NCI-H526 (cell line): ENCODE results near the gene AKIRIN2.

Experiments
- DNase-seq, 2 experiments: peaks; one replicate each; lab custom pipeline; 2025; lab: John Stamatoyannopoulos, UW

AKIRIN2 gene

DNA sequence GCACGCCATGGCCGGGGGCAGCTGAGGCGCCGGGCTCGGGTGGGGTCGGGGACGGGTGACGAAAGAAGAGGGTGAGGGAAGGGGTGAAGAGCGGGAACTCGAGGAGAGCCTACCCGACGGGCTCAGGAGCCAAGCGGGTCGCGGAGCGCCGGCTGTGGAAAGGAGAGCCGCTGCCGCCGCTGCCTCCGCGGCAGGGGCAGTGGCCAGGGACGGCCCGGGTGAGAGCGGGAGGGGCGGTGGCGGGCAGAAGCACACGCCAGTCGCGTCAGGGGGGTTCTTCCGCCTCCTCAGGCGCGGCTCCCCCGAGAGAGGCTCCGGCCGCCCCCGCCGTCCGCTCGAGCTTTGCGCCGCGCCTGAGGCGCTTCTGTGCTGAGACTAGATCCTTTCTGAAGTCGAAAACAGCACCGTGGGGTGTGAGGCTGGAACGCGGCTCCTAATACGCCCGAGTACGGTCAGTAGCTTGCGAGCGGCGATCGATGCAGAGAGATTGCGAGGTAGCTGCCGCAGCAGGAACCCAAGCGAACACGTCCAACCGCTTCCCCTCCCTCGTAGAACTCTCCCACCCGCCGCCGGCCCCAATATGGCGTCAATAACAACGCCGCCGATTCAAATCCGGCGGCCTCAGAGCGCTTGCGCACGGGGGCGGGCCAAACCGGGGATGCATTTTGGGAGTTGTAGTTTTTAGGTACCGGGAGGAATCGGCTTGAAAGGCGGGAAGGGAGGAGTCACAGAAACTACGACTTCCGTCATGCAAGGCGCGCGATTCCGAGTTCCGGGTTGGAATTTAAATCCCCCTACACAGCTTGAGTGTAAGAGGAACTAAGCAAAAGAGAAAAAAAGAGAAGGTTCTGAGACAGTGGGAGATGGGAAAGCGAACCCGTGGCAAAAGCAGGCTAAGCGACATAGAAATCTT lies at the start of gene AKIRIN2:
TSS of gene AKIRIN2 (minus strand) at position 558 of the 913 bp plus-strand sequence. CDS start at position 9, 549 bp downstream.
- peak; percentile 99 for DNase-seq

DNA sequence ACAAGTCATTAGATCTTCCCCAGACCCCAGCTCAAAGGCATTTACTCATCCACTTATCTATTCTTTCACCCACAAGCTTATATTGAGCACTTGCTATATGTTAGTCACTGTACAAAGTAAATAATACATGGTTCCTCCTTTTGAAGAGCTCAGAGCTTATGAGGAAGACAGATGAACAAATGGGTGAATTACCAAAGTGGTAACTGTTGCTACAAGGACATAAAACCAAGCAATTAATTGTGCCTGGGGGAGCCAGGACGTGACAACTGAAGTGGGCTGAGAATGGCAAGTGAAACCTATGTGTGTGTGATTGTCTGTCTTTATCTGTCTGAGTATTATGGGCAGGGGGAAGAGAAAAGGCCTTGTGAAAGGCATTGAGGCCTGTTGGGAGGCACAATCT lies 45.6 kb upstream of the AKIRIN2 start:
- no peak for DNase-seq

DNA sequence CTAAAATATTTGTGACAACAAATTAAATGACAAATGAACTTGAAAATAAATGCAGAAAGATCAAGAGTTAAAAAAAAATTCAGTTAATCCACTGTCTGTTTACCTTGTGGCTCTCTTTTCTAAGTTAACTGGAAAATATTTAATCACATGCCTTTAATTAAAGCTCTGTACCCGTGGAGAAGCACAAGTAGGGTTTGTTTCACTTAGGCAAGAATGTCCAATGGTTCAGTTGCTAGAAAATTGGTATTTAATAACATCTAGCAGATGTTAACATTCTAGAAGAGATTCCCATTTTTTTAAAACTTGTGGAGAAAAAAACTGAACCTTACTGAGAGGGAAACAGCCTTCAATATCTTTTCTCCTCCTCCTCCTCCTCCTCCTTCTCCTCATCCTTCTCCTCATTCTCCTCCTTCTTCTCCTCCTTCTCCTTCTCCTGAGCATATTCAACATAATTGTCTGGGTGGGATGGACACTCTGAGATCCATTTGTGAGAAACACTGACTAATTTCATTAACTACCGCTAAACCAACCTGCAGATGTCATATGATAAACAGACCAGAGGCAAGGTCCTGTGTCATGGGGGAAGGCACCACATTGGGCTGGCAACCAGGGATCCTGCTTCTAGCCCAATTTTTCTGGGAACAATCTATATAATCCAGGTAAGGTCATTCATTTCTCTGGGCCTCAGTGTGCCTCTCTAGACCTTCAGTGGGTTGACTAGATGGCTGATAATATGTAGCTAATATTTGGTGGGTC lies 44.1 kb upstream of the AKIRIN2 start:
- DNase-seq, result no peak

DNA sequence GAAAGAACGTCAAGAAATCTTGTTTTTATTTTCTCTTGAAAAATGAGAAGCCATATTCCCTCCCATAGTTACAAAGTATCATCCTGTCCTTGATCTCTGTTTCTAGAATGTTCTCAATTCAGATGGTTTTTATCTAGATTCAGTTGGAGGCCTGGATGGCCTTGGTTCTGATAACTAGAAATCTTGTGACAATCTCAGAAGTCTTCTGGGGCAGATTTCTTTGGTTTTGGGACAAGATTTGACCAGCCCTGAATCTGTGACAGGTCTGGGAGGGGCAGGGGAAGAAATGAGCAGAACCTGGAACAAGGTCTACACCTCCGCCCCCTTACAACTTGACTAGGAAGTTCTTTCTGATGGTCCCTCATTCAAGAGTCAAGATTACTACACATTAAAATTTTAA lies 41.4 kb upstream of the AKIRIN2 start:
- DNase-seq, result no peak

DNA sequence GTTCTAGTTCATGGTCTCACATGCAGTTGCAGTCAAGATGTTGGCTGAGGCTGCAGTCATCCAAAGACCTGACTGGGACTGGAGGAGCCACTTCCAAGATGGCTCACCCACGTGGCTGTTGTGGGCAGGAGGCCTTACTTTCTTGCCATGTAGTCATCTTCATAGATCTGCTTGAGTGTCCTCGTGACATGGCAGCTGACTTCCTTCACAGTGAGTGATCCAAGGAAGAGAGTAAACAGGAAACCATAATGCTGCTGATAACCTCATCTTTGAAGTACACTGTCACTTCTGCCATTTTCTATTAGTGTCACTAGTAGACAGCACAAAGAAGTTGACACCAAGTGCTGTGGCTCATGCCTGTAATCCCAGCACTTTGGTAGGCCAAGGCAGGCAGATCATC lies 40.1 kb upstream of the AKIRIN2 start:
- no peak for DNase-seq

DNA sequence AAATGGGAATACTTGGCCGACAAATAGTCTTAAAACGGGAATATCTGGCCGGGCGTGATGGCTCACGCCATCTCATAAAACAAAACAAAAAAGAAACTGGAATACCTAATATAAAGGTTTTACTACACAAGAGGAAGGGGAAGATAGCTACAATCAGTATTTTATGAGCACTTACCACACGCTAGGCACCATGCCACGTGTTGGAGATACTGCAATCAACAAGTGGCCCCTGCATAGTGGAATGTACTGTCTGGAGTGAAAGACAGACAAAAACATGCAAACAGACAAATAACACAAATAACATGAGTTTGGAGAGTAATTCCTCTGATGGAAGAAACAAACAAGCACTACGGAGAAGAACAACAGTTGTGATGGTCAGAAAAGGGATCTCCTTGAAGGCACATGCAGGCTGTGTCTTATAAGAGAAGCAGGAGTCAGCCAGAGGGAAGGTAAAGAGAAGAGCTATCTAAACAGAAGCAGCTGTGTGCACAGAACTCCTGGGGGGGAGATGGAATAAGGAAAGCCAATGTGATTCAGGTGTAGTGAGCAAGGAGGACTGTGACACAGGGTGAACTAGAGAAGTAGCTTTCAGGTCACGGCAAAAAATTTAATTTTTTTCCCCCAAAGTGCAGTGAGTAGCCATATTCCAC lies 39.1 kb upstream of the AKIRIN2 start:
- DNase-seq, result no peak

DNA sequence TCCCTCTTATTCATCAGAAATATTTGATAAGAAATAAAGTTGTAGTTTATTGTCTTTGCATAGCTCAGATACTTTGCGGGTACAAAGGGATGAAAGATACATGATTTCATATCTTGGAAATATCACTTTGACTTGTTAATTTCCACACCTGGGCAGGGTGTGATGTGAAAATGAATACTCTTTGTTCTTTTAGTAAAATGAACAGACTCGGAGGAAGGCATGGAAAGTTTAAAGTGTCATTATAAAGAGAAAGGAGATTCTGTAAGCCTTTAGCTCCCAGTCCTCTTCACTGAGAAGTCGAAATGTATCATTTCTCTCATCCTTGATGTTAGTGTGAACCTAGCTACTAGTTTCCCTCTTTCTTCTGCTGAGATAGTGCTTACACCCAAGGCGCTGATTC lies 36.7 kb upstream of the AKIRIN2 start:
- no peak for DNase-seq

DNA sequence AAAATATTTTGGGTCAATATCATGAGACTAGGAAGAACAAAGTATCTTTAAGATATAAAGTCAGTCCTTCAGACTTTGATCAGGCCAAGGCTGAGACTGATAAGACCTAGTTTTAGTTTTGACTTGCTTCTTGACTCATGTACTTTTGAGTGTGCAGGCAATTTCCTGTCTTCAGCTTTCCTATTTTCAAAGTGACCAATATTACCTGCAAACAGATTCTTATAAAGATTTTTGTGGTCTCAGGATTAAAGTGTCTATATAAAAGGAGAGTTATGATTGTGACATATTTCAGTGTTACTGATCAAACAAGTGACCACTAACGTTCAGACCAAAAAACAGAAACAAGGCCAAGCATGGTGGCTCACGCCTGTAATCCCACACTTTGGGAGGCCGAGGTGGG lies 36.0 kb upstream of the AKIRIN2 start:
- no peak for DNase-seq

DNA sequence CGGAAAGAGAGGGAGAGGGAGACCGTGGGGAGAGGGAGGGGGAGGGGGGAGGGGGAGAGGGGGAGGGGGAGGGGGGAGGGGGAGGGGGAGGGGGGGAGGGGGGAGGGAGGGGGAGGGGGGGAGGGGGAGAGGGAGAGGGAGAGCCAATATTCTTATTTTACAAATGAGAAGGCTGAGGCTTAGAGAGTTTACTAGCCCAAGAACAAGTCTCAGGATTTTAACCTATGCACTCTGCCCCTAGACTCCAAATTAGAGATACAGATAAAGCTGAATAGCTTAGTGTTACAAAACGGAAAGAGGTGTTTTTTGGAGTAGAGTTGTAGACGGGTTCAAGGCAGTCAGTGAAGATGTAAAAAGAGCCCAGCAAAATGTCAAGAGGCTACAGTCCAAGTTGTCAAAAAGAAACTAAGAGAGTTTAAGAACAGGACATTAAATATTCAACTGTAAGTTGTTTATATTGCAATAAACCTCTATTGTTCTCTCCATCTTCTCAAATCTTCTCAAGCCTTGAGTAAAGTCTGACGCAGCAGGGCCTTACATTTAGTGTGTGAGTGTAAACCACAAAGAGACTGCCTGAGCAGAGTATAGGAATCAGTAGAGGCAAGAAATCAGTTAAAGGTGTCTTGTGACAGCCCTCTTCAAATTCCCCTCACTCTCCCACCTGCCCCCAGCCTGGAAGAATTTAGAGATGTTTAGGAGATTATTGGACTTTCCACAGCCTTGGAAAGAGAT lies 34.9 kb upstream of the AKIRIN2 start:
- DNase-seq, result no peak

DNA sequence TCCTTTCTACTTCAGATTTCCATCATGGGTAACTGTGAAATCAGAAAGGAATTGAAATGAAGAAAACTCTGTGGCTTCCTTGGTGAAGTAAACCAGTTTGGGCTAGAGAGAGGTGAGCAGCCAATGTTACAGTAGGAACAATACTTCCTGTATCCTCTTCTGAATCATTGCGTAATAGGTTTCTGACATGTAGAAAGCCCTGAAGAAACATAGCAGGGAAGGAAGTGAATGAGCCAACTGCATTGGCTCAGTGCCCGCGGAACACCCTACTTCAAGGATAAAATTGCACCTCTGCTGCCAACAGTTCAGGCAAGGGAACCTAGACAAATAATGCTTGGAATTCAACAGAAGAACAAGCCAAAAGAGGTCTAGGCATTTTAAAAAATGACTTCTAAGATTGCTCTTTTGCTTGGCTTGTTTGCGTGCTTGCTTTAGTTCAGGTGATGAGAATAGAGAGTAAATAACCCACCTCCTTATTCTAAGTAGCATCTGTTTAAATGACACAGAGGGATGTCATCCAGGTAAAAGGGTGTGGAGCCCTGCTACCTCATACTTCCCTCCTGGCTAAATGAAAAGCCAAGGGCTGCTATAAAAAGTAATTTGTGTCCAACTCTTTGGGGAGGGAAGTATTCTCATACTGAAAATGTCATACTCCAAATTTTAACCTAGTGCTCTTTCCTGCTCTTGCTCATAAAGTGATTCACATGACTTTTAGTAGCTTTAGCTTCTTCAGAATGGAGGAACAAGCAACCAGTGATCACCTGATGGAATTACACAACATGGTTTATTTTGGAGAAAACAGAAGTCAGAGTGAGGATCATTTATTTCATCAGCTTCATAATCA lies 30.0 kb upstream of the AKIRIN2 start:
- DNase-seq, result no peak

DNA sequence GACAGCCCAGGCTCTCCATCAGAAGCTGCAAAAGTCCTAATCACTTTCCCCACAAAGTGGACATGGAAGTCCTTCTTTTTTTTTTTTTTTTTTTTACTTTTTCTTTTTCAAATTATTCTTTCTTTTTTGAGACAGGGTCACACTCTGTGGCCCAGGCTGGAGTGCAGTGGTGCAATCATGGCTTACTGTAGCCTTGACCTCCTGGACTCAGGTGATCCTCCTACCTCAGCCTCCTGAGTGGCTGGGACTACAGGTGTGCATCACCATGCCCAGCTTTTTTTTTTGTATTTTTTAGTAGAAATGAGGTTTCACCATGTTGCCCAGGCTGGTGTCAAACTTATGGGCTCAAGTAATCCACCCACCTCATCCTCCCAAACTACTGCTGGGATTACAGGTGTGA lies 29.0 kb upstream of the AKIRIN2 start:
- no peak for DNase-seq

DNA sequence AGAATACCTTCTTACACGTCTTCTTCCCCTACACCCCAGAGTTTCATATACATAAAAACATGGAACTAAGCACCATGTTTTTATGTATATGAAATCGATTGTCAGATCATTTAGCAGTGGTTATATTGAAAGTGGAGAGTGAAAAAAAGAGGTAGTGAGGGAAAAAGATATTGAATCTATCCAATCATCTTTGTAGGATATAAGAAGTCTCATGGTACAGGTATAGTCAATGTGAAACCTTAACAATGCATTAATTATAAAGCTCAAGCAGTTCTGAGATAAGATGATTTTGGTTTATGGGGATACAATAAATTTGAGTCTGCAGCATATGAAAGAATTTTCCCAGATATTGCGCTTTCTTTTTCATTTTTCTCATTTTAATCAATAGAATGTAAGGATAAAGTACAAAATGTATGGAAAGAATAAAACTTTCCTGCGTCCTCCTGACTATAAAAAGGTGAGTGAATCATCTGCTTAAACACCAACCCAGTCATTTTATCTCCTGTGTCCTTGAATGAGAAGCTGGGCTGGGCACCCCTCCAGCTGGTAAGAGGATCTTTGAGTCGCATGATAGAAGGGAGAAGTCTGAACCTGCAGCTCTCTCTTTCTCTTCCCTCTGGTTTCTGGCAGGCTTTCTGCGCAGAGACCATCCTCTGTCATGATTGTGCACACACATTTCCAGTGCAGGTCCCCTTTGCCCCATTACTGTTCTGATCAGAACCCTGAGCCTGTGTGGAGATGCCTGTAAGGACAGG lies 28.1 kb upstream of the AKIRIN2 start:
- DNase-seq, result no peak

DNA sequence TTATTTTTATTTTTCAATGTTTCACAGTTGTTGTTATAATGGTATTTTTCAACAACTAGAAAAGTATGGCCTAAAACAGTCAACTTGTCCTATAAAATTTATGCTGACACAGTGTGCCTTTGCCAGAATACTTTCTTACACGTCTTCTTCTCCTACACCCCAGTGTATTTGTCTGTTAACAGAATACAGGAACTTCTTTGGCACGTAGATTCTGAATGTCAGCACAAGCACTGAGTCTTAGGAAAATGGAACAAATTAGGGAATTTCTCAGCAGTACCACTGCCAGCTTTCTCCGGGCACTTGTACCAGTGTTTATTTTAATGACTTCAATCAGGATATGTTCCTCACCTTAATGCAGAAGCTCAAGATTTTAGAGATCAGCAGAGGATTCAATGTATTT lies 26.7 kb upstream of the AKIRIN2 start:
- DNase-seq, result no peak

DNA sequence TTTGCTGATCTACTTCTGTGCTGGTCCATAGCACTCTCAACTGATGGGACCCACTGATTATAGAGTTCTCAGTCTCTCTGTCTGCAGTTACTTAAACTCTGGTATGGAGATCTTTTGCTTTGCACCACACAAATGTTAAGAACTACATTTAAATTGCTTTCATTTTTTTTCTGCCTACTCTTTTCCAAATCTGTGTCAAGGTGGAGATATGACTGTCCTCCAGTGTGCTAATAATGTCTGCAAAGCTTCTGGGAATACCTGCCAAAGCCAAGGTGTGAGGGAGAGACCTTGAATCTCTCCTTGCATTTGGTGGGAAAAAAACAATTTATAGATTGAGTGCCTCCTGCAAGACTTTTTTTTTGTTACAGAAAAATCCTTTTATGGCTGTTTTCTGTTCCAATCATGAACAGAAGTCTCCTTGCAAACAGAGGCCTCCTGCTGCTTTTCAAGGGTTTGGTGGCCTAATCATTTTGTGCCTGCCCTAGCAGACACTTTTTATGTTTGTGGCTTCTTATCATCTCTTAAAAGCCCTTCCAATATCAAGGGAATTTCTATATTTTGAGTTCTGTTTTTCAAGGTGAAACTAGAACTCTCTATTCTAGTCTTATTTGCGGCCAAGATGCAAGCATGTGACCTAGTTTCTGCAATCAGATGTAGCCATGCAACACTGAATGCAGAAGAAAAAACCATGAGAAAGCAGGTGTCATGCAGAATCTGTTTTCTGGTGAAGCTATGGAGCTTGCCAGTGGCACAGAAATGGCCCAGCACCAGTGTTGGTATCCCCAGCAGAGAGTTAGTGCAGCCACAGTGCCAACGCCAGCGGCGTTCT lies 23.2 kb upstream of the AKIRIN2 start:
- no peak for DNase-seq

DNA sequence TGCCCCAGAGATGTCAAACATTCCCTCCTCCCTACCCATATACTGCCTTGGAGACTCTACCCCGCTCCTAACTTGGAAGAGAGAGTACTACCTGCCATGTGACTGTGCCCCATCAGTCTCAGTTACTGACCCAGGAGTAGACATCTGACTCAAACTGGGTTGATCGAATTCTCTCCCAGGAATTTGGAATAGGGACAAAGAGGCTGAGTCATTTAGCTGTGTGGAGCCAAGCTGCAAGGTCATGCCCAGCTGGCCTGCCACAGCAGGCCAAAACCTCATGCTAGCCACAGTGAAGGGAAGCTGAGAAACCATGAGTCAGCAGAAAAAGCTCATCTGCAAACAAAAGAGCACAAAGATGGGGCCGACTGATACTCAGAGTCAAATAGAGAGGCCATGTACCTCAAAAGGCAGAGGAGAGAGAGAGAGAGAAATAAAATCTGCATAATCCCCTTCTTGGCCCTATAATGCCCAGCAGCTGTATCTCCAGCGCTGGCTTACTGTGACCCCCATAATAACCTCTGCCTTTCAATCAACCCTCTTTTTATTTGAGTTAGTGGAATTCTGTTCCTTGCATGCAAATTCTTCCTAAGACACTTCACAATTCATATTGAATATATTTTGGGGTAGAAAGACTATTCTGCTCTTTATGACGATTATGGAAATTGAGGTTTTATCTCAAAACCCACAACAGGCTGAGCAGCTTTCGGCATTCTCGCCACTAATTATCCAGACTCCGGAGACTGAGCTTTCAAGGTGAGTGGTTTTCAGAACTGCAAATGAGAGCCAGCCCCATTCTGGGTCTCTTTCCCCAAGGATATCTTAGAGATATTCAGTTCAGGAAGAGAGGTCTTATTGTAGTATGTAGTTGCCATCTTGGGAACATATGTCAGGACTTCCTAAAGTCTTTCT lies 21.4 kb upstream of the AKIRIN2 start:
- peak in 1 of 2 experiments; percentile 7 for DNase-seq

DNA sequence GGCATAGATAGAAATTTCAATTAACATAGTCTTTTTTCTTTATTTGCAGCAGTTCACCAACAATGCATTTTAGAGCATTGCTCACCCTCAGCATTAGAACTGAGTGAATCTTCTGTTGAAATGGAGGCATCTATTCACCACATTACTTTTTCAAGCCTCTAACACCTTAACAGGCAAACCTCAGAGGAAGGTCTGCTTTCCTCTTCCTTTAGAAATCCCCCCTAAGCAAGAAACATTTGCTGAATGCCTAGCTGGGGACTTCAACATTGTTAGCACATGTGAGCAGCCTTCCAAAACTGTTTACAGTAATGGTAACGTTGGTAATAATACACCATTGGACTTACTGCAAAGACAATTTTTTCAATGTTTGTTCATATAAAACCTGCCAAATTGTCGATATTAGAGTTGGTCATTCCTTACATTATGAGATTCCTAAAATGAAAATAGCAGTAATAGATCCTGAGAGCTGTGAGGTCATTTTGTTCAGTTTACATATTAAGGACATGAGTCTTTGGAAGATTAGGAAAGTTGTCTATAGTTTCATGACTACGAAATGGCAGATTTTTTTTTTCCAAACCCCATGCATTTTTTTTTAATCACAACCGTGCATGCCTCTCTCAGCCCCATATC lies 20.6 kb upstream of the AKIRIN2 start:
- no peak for DNase-seq

DNA sequence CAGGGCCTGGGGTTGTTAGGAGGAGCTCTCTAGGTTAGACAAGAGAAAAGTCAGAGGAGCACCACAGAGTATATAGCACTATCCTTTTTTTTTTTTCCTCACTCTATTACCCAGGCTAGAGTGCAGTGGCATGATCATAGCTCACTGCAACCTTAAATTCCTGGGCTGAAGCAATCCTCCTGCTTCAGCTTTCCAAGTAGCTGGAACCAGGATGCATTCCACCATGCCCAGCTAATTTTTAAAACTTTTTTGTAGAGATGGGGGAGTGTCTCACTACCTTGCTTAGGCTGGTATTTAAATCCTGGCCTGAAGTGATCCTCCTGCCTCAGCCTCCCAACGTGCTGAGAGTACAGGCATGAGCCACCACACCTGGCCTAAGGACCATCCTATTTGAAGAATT lies 19.3 kb upstream of the AKIRIN2 start:
- no peak for DNase-seq
